GM18873 (cell line): ENCODE results near the gene UCKL1.

Experiments used
- ATAC-seq: cut with Tn5 transposase; IDR thresholded peaks from one replicate; pipeline ENCODE4 v1.9.1; 2021; ENCODE audit warnings: mild to moderate bottlenecking, moderate library complexity, moderate number of reproducible peaks; ENCODE audit not compliant: unreplicated experiment, low FRiP score

Gene UCKL1

GRCh38 chr20:63894358-63895201 lies 61.6 kb downstream of the UCKL1 start, which contains the start of gene DNAJC5:
Gene DNAJC5, plus strand, starts transcription at chr20:63895126. Its CDS starts 33,220 bp downstream, at chr20:63928346.
- ATAC-seq: peak; percentile 70

- ATAC-seq: no peak
Measured at GRCh38 chr20:63893999-63894357, 62.2 kb downstream of the UCKL1 start.

- no peak for ATAC-seq
Measured at GRCh38 chr20:63892402-63892801, 63.8 kb downstream of the UCKL1 start.

GRCh38 chr20:63891061-63892002 lies 64.9 kb downstream of the UCKL1 start:
- no peak for ATAC-seq

DNA sequence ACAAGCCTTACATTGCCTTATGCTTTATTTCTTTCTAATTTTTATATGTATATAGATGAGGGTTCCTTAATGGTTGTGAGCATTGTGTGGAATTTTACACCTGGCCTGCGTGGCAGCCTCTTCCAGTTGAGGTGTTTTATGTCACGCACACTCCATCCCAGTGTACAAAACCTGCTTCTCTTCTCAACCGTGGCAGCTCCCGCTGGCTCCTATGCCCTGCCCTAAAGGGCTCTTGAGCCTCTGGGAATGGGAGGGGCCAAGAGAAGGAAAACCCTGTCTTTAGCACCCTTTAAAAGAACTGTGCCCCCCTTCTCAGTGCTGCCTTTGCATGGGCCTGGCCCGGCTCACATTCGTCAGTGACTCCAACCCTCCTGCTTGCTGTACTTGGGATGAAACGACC lies 65.6 kb downstream of the UCKL1 start:
- no peak for ATAC-seq

DNA sequence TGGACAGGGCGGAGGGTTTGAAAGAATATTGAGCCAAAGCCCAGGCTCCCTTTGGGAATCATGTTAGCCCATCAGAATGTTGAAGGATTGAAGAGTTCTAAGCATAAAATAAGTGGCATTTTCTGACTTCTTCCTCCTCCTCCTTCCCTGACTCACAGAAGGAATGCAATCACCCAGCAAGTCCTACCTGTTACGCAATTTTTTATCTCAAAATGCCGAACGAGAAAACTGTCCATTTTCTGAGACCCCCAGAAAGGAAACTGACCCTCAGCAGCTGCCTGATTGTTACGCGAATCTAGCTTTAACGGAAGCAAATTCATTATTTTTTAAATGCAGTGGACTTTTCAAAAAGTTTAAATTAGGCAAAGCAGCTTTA lies 66.0 kb downstream of the UCKL1 start:
- no peak for ATAC-seq
